Measurements from ENCODE around the gene DOCK2. TPM values are rescaled to one million over a fixed set of nuclear protein-coding genes. Genes with fewer than 3 reads are reported as not detected.

Gene DOCK2
- total and polyA plus RNA-seq, 2 donors (not counting 1 experiment from before 2014, with no cell fraction given): 112 to 330 TPM

- TF ChIP-seq CTCF (IDR thresholded peaks at IDR 0.05): no peak
- TF ChIP-seq EZH2 (IDR thresholded peaks at IDR 0.05; ENCODE audit: borderline replicate concordance, insufficient read depth, low read depth, low read length, poor library complexity, severe bottlenecking): no peak
- no peak overlapping the region for H3K27ac ChIP-seq (ENCODE audit: low read length in 2 of 2)
- Mint-ChIP-seq H3K9me3 (ENCODE audit: insufficient read depth) (no peaks in the 10 kb centered on the region), H3K27ac (peak overlapping the region; percentile 13), H3K27me3 (no peaks in the 10 kb centered on the region), H3K4me3 (no peak overlapping the region), H3K4me1 (peaks cover 4% of the 10 kb centered on the region)
- no peaks in the 10 kb centered on the region for H3K9me3 ChIP-seq (ENCODE audit: control extremely low read depth in 1 of 3, control insufficient read depth in 2 of 3, insufficient read depth in 1 of 3, low read length in 2 of 3)
- peaks cover 13 to 23% of the 10 kb centered on the region in 2 experiments for H3K36me3 ChIP-seq (replicated peaks in 1 of 2; ENCODE audit: control extremely low read depth in 1 of 2, control insufficient read depth in 1 of 2, extremely low read depth in 1 of 2, insufficient read depth in 2 of 2, low read length in 1 of 2)
- DNase-seq (no peak), ATAC-seq (ENCODE audit: low read depth) (no peak)
- ChIA-PET CTCF (no interaction called here), POLR2A (no interaction called here)
- H3K9ac ChIP-seq (ENCODE audit: low read length): no peak overlapping the region
- no peak overlapping the region for H3K4me3 ChIP-seq (ENCODE audit: control extremely low read depth in 1 of 5, extremely low read depth in 1 of 5, insufficient read depth in 1 of 5, low read depth in 2 of 5, low read length in 4 of 5)
- H3K4me2 ChIP-seq (replicated peaks; ENCODE audit: low read depth, low read length, poor library complexity, severe bottlenecking): no peak overlapping the region
- intact Hi-C loops (cut with micrococcal nuclease): no loop called here
- 100% methylated on average over 2 of the region's 3 CpGs for WGBS (ENCODE audit: insufficient coverage)
- H3K27me3 ChIP-seq (replicated peaks in 1 of 4; ENCODE audit: control extremely low read depth in 1 of 4, control insufficient read depth in 3 of 4, insufficient read depth in 4 of 4, low read length in 3 of 4): no peaks in the 10 kb centered on the region
- peaks cover 6% of the 10 kb centered on the region for H4K20me1 ChIP-seq (ENCODE audit: control insufficient read depth, insufficient read depth, low read length, poor library complexity, severe bottlenecking)
- no peaks in the 10 kb centered on the region for H3K4me1 ChIP-seq (ENCODE audit: control insufficient read depth in 2 of 2, insufficient read depth in 2 of 2, low read length in 2 of 2)
- H2AFZ ChIP-seq (ENCODE audit: insufficient read depth, low read depth, low read length, poor library complexity, severe bottlenecking): no peak overlapping the region
- peaks cover 3% of the 10 kb centered on the region for H3K79me2 ChIP-seq (ENCODE audit: control insufficient read depth, insufficient read depth, low read length)
Measured at GRCh38 chr5:169920474-169920873, 283.4 kb downstream of the DOCK2 start.

- Histone ChIP-seq H4K20me1 (ENCODE audit: control insufficient read depth, insufficient read depth, low read length, poor library complexity, severe bottlenecking) (peaks cover 6% of the 10 kb centered on the region), H3K27me3 (replicated peaks in 1 of 4; ENCODE audit: control extremely low read depth in 1 of 4, control insufficient read depth in 3 of 4, insufficient read depth in 4 of 4, low read length in 3 of 4) (no peaks in the 10 kb centered on the region), H3K4me2 (replicated peaks; ENCODE audit: low read depth, low read length, poor library complexity, severe bottlenecking) (no peak overlapping the region), H3K36me3 (replicated peaks in 1 of 2; ENCODE audit: control extremely low read depth in 1 of 2, control insufficient read depth in 1 of 2, extremely low read depth in 1 of 2, insufficient read depth in 2 of 2, low read length in 1 of 2) (peaks cover 10 to 29% of the 10 kb centered on the region in 2 experiments), H3K9ac (ENCODE audit: low read length) (no peak overlapping the region), H3K27ac (ENCODE audit: low read length in 2 of 2) (no peak overlapping the region), H3K9me3 (ENCODE audit: control extremely low read depth in 1 of 3, control insufficient read depth in 2 of 3, insufficient read depth in 1 of 3, low read length in 2 of 3) (no peaks in the 10 kb centered on the region), H3K79me2 (ENCODE audit: control insufficient read depth, insufficient read depth, low read length) (peaks cover 3% of the 10 kb centered on the region), H3K4me3 (ENCODE audit: control extremely low read depth in 1 of 5, extremely low read depth in 1 of 5, insufficient read depth in 1 of 5, low read depth in 2 of 5, low read length in 4 of 5) (no peak overlapping the region), H2AFZ (ENCODE audit: insufficient read depth, low read depth, low read length, poor library complexity, severe bottlenecking) (no peak overlapping the region), H3K4me1 (ENCODE audit: control insufficient read depth in 2 of 2, insufficient read depth in 2 of 2, low read length in 2 of 2) (no peaks in the 10 kb centered on the region)
- peaks cover 4% of the 10 kb centered on the region for H3K4me1 Mint-ChIP-seq
- H3K4me3 Mint-ChIP-seq: no peak overlapping the region
- intact Hi-C loops (cut with micrococcal nuclease): no loop called here
- CTCF ChIA-PET: no interaction called here
- no CpG with 5 or more reads among the region's 3 CpGs for WGBS (ENCODE audit: insufficient coverage)
- POLR2A ChIA-PET: no interaction called here
- H3K9me3 Mint-ChIP-seq (ENCODE audit: insufficient read depth): no peaks in the 10 kb centered on the region
- H3K27ac Mint-ChIP-seq: no peak overlapping the region
- no peaks in the 10 kb centered on the region for H3K27me3 Mint-ChIP-seq
- no peak for TF ChIP-seq CTCF (IDR thresholded peaks at IDR 0.05)
- TF ChIP-seq EZH2 (IDR thresholded peaks at IDR 0.05; ENCODE audit: borderline replicate concordance, insufficient read depth, low read depth, low read length, poor library complexity, severe bottlenecking): no peak
- no peak for ATAC-seq (ENCODE audit: low read depth)
- no peak for DNase-seq
Measured at GRCh38 chr5:169921384-169921783, 284.3 kb downstream of the DOCK2 start.
